ENCODE data around the gene CCDC82. TPM values are rescaled to one million over a fixed set of nuclear protein-coding genes. Genes with fewer than 3 reads are reported as not detected.

Gene CCDC82
- polyA plus RNA-seq, 1 of the 3 experiments (the other 2 are of a cell fraction), result 8.7 TPM

DNA sequence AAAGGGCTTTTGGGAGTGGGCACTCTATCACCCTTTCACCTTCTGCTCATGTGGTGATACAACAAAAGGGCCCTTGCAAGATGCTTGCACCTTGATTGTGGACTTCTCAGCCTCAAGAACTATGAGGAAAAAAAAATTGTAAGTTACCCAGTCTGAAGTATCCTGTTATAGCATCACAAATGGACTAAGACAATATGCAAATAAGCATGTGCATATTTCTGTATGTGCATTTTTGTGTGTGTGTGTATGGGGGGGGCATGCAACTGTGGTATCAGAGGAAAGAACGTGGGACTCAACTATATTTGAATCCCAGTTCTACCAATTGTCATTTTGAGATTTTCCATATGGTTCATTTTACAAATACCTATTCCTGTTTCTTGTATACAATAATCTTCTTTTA, 11.0 kb upstream of the CCDC82 start:
- WGBS (ENCODE audit: low lambda C conversion rate), result 50% methylated on average over 1 of the region's 1 CpG
- H4K20me1 ChIP-seq (ENCODE audit: insufficient read depth), result no peaks in the 10 kb centered on the region
- ChIA-PET CTCF (no interaction called here), POLR2A (no interaction called here)
- H3K36me3 ChIP-seq (replicated peaks in 1 of 2; ENCODE audit: control insufficient read depth in 1 of 2, insufficient read depth in 2 of 2, low read length in 1 of 2), result peaks cover 0 to 3% of the 10 kb centered on the region in 2 experiments
- no peak overlapping the region for H2AFZ ChIP-seq (ENCODE audit: low read depth)
- no peak overlapping the region for H3K4me2 ChIP-seq
- H3K79me2 ChIP-seq (ENCODE audit: insufficient read depth), result no peaks in the 10 kb centered on the region
- peaks cover 0 to 5% of the 10 kb centered on the region in 2 experiments; a peak in 2 of 4 replicates for H3K4me1 ChIP-seq (ENCODE audit: control insufficient read depth in 1 of 2, insufficient read depth in 2 of 2, low read depth in 1 of 2, low read length in 1 of 2)
- no peak overlapping the region for H3K9ac ChIP-seq
- DNase-seq, result no peak
- H3F3A ChIP-seq (replicated peaks; ENCODE audit: insufficient read depth), result peaks cover 4% of the 10 kb centered on the region
- H3K9me2 ChIP-seq, result no peaks in the 10 kb centered on the region
- H3K27me3 ChIP-seq (ENCODE audit: insufficient read depth), result no peaks in the 10 kb centered on the region
- TF ChIP-seq JUND (IDR thresholded peaks at IDR 0.05) (no peak), SIN3A (IDR thresholded peaks at IDR 0.05; ENCODE audit: borderline replicate concordance, low read depth, low read length) (no peak), TEAD4 (IDR thresholded peaks at IDR 0.05; ENCODE audit: borderline replicate concordance, insufficient read depth) (no peak)
- TF ChIP-seq, protein P1, sequence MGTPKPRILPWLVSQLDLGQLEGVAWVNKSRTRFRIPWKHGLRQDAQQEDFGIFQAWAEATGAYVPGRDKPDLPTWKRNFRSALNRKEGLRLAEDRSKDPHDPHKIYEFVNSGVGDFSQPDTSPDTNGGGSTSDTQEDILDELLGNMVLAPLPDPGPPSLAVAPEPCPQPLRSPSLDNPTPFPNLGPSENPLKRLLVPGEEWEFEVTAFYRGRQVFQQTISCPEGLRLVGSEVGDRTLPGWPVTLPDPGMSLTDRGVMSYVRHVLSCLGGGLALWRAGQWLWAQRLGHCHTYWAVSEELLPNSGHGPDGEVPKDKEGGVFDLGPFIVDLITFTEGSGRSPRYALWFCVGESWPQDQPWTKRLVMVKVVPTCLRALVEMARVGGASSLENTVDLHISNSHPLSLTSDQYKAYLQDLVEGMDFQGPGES (IDR thresholded peaks at IDR 0.05; ENCODE audit: low read depth, low read length), result no peak
- TF ChIP-seq, protein P2, sequence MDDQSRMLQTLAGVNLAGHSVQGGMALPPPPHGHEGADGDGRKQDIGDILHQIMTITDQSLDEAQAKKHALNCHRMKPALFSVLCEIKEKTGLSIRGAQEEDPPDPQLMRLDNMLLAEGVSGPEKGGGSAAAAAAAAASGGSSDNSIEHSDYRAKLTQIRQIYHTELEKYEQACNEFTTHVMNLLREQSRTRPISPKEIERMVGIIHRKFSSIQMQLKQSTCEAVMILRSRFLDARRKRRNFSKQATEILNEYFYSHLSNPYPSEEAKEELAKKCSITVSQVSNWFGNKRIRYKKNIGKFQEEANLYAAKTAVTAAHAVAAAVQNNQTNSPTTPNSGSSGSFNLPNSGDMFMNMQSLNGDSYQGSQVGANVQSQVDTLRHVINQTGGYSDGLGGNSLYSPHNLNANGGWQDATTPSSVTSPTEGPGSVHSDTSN (IDR thresholded peaks at IDR 0.05), result no peak
- no peaks in the 10 kb centered on the region for H3K9me3 ChIP-seq
- no peak overlapping the region for H3K27ac ChIP-seq (ENCODE audit: low read depth in 2 of 2, low read length in 1 of 2)
- H3K4me3 ChIP-seq (ENCODE audit: low read depth in 2 of 2, low read length in 1 of 2), result no peak overlapping the region

DNA sequence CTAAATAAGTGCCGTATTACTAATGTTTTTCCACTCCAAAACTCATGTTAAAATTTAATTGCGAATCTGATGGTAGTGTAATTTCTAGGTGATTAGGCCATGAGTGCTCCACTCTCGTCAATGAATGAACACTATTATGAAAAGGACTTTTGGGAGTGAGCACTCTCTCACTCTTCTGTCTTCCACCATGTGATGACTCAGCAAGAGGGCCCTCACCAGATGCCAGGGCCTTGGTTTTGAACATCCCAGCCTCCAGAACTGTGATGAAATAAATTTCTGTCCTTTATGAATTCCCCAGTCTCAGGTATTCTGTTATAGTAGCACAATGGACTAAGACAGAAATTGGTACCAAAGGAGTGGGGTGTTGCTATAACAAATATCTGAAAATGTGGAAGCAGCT, 8.2 kb upstream of the CCDC82 start:
- no peaks in the 10 kb centered on the region for H3K27me3 ChIP-seq (ENCODE audit: insufficient read depth)
- 94% methylated on average over 3 of the region's 3 CpGs for WGBS (ENCODE audit: low lambda C conversion rate)

More for the DNA sequence above, 8.2 kb upstream of the CCDC82 start:
- H4K20me1 ChIP-seq (ENCODE audit: insufficient read depth), result no peaks in the 10 kb centered on the region
- CTCF ChIA-PET, result interaction anchor here (1.0 to 1.9 kb wide), 2 partner anchors 28 to 562 kb away, joined by 3 to 7 read pairs; no protein-coding TSS in a partner anchor
- TF ChIP-seq, protein P1 (IDR thresholded peaks at IDR 0.05; ENCODE audit: low read depth, low read length), result no peak
- TF ChIP-seq RCOR1 (IDR thresholded peaks at IDR 0.05; ENCODE audit: low read length) (no peak), RFX5 (IDR thresholded peaks at IDR 0.05; ENCODE audit: low read length) (no peak), POLR2AphosphoS5 (IDR thresholded peaks at IDR 0.05; ENCODE audit: low read depth, low read length) (no peak), FOXJ3 (CRISPR knock-in tag; IDR thresholded peaks at IDR 0.05) (no peak), RAD21 (IDR thresholded peaks at IDR 0.05; ENCODE audit: low read length) (no peak), GABPA (IDR thresholded peaks at IDR 0.05; ENCODE audit: low read depth) (no peak), NRF1 (IDR thresholded peaks at IDR 0.05; ENCODE audit: low read depth, low read length) (no peak), ELF1 (IDR thresholded peaks at IDR 0.05) (no peak), JUND (IDR thresholded peaks at IDR 0.05) (no peak), TAF1 (IDR thresholded peaks at IDR 0.05; ENCODE audit: borderline replicate concordance, low read depth, low read length) (no peak)
- TF ChIP-seq, protein P3, sequence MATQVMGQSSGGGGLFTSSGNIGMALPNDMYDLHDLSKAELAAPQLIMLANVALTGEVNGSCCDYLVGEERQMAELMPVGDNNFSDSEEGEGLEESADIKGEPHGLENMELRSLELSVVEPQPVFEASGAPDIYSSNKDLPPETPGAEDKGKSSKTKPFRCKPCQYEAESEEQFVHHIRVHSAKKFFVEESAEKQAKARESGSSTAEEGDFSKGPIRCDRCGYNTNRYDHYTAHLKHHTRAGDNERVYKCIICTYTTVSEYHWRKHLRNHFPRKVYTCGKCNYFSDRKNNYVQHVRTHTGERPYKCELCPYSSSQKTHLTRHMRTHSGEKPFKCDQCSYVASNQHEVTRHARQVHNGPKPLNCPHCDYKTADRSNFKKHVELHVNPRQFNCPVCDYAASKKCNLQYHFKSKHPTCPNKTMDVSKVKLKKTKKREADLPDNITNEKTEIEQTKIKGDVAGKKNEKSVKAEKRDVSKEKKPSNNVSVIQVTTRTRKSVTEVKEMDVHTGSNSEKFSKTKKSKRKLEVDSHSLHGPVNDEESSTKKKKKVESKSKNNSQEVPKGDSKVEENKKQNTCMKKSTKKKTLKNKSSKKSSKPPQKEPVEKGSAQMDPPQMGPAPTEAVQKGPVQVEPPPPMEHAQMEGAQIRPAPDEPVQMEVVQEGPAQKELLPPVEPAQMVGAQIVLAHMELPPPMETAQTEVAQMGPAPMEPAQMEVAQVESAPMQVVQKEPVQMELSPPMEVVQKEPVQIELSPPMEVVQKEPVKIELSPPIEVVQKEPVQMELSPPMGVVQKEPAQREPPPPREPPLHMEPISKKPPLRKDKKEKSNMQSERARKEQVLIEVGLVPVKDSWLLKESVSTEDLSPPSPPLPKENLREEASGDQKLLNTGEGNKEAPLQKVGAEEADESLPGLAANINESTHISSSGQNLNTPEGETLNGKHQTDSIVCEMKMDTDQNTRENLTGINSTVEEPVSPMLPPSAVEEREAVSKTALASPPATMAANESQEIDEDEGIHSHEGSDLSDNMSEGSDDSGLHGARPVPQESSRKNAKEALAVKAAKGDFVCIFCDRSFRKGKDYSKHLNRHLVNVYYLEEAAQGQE (IDR thresholded peaks at IDR 0.05; ENCODE audit: low read depth, low read length), result no peak
- TF ChIP-seq, protein P4, sequence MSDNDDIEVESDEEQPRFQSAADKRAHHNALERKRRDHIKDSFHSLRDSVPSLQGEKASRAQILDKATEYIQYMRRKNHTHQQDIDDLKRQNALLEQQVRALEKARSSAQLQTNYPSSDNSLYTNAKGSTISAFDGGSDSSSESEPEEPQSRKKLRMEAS (IDR thresholded peaks at IDR 0.05; ENCODE audit: low read depth), result no peak
- TF ChIP-seq, protein P5, sequence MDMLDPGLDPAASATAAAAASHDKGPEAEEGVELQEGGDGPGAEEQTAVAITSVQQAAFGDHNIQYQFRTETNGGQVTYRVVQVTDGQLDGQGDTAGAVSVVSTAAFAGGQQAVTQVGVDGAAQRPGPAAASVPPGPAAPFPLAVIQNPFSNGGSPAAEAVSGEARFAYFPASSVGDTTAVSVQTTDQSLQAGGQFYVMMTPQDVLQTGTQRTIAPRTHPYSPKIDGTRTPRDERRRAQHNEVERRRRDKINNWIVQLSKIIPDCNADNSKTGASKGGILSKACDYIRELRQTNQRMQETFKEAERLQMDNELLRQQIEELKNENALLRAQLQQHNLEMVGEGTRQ (IDR thresholded peaks at IDR 0.05; ENCODE audit: borderline replicate concordance, low read depth, low read length), result no peak
- TF ChIP-seq, protein P2 (IDR thresholded peaks at IDR 0.05), result no peak
- H3K36me3 ChIP-seq (replicated peaks in 1 of 2; ENCODE audit: control insufficient read depth in 1 of 2, insufficient read depth in 2 of 2, low read length in 1 of 2), result peaks cover 0 to 8% of the 10 kb centered on the region in 2 experiments
- DNase-seq, result no peak
- POLR2A ChIA-PET, result no interaction called here
- no peaks in the 10 kb centered on the region for H3K9me2 ChIP-seq
- peaks cover 8% of the 10 kb centered on the region for H3F3A ChIP-seq (replicated peaks; ENCODE audit: insufficient read depth)
- no peak overlapping the region for H3K4me3 ChIP-seq (ENCODE audit: low read depth in 2 of 2, low read length in 1 of 2)
- H3K4me1 ChIP-seq (ENCODE audit: control insufficient read depth in 1 of 2, insufficient read depth in 2 of 2, low read depth in 1 of 2, low read length in 1 of 2), result peaks cover 2 to 6% of the 10 kb centered on the region in 2 experiments; a peak in 3 of 4 replicates
- no peak overlapping the region for H3K27ac ChIP-seq (ENCODE audit: low read depth in 2 of 2, low read length in 1 of 2)
- H3K4me2 ChIP-seq, result no peak overlapping the region
- H3K79me2 ChIP-seq (ENCODE audit: insufficient read depth), result peaks cover 22% of the 10 kb centered on the region
- H3K9me3 ChIP-seq, result no peaks in the 10 kb centered on the region
- H2AFZ ChIP-seq (ENCODE audit: low read depth), result no peak overlapping the region
- H3K9ac ChIP-seq, result no peak overlapping the region
